ENCODE data around the gene GLIS1.

The GLIS1 gene

GRCh38 chr1:53717025-53717804 lies 21.7 kb downstream of the GLIS1 start:
- DNase-seq: no peak

DNA sequence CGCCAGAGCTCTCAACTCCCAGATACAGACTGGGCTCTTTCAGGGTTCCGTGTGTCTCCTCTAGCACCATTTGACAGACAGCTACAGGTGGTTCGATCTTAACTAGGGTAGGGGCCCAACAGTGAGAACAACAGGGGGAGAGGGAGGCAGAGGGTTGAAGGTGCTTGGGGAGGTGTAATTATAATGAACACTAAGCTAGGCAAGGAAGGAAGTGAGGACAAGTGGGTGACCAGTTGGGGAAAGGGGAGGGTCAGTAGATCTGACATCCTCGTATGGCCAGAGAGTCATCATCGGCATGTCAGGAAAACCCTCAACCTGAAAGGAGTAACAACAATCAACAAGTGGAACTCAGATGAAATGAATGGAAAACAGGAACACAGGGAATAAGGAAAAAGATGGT lies 22.8 kb downstream of the GLIS1 start:
- no peak for DNase-seq

GRCh38 chr1:53715478-53715877 lies 23.5 kb downstream of the GLIS1 start:
- DNase-seq: no peak

DNA sequence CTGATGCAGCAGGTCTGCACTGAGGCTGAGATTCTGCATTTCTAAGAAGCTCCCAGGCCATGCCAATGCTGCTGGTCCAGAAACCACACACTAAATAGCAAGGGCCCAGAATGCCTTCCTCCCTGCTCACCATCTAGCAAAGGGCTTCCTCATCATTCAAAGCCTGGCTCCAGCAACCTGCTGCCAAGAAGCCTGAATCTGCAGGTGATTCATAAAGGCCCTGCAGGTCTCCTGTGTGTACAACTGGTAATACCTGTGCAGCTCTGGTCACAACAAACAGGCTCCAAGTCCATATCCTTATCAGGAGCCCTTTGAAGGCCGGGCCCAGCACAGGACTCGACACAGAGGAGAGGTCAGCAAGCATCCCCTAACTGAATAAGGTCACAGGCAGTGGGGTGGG lies 26.7 kb downstream of the GLIS1 start:
- DNase-seq: no peak

GRCh38 chr1:53710584-53710983 lies 28.4 kb downstream of the GLIS1 start:
- DNase-seq: no peak

DNA sequence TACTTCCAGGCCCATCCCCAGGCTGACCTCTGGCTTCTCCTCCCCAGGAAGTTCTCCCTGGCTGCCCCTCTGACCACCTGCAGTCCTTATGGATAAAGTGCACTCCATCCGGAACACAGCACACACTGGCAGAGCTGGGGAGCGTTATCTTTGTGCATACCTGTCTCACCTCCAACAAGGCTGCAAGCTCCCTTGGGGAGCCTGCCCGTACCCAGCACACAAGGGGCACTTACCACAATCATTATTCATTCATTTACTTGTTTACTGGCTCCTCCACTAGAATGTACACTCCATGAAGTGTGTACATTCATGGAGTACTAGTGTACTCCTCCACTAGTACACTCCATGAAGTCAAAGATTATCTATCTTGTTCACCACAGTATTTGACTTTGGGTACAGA lies 30.3 kb downstream of the GLIS1 start:
- no peak for DNase-seq

DNA sequence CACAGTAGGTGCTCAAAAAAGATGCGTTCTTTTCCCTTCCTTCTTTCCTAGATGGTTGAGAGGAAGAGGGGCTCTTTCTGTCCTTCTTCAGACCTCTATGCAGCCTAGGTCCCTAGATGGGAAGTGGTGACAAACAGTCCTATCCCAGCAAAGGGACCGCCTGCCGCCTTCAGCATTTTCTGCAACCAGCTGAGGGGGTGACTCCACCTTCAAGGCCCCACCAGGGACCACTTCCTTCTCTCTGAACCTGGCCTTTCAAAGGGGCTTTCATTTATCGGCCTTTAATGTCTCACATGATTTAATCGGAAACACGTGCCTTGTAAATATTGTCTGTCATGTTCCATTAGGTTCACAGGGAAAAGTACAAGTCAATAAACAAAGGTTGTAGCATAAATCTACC lies 32.6 kb downstream of the GLIS1 start:
- no peak for DNase-seq

- DNase-seq: no peak
Observed at GRCh38 chr1:53705446-53706096, 33.4 kb downstream of the GLIS1 start.

DNA sequence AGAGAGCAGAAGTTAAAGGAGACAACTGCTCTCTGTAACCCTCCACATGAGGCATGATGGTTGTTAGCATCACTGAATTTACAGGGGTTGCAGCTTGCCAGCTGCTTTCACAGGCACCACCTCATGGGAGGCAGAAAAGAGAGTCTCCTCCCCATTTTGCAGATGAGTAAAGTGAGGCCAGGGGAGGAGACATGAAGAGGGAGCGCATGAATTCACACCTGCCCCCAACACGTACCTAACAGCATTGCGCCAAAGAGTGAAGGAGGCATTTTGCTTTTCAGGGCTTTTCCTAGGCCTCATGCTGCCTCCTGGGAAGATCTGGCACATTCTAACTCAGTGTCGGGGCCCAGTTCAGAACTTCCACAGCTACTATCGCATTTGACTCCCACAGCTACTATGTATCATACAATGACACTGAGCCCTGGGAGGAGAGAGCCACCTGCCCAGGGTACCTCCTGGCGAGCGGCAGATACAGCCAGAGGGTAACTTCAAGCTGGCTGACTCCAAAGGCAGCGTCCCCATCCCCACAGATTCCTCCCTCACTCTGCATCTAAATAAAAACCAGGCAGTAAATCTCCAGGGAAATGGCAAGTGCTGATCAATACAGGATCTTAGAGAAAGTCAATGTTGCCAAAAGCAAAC lies 34.0 kb downstream of the GLIS1 start:
- DNase-seq: no peak

GRCh38 chr1:53704304-53704703 lies 34.7 kb downstream of the GLIS1 start:
- DNase-seq: no peak

DNA sequence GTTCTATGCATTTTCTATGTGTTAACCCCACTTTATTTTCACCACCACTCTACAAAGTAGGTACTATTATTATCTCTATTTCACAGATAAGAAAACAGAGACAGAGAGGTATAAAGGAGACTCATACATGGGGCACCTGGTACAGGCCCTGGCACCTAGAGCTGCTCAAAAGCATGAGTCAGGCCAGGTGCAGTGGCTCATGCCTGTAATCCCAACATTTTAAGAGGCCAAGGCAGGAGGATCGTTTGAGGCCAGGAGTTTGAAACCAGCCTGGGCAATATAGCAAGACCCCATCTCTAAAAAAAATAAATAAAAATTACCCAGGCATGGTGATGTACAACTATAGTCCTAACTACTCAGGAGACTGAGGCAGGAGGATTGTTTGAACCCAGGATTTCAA lies 35.8 kb downstream of the GLIS1 start:
- no peak for DNase-seq

GRCh38 chr1:53702341-53702740 lies 36.6 kb downstream of the GLIS1 start:
- no peak for DNase-seq

GRCh38 chr1:53700776-53701175 lies 38.2 kb downstream of the GLIS1 start:
- DNase-seq: no peak

DNA sequence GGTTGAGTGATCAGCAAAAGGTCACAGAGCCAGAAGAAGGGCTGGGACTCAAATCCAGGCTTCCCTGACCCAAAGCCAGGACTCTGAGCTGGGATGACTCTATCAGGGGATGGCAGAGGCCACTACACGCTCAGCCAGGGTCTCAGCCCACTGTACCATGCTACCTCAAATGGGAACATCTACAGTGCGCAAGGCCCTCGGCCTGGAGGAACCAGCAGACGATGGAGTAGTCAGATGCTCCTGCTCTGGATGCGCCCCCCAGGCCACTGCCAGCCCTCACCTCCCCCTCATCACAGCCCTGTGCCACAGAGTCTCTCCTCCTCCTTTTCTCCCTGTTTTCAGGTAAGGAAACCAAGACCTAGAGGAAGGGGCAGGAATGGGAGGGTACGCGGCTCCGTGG lies 39.0 kb downstream of the GLIS1 start:
- DNase-seq: no peak

GRCh38 chr1:53698384-53698980 lies 40.5 kb downstream of the GLIS1 start:
- no peak for DNase-seq

DNA sequence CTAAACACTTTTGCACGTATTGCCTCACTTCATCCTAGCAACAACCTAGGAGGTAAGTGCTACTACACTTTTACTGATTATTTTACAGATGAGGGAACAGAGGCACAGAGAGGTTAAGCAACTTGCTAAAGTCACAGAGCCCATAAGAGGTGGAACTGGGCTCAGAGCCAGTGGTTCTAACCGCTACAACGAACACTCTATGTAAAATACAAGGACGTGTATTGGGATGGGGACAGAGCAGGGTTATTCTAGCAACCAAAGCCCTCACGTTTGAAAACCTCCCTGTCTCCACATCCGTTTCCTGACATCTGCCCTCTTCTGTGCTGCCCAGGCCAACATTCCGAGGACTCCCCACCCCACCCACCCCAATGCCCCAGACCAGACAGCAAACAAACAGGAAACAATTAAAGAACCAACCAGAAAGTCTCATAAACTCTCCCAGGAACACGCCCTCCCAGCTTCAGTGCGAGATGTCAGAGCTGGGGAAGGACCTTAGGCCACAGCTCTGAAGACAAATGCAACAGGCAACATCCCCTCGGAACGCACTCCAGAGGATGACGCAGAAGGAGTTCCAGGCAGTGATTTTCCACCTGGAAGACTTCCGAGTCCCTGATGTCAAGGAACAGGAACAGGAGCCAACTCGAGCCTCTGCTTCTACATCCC lies 41.1 kb downstream of the GLIS1 start:
- no peak for DNase-seq

GRCh38 chr1:53696990-53697389 lies 42.0 kb downstream of the GLIS1 start:
- no peak for DNase-seq

GRCh38 chr1:53696571-53696970 lies 42.4 kb downstream of the GLIS1 start:
- DNase-seq: no peak

DNA sequence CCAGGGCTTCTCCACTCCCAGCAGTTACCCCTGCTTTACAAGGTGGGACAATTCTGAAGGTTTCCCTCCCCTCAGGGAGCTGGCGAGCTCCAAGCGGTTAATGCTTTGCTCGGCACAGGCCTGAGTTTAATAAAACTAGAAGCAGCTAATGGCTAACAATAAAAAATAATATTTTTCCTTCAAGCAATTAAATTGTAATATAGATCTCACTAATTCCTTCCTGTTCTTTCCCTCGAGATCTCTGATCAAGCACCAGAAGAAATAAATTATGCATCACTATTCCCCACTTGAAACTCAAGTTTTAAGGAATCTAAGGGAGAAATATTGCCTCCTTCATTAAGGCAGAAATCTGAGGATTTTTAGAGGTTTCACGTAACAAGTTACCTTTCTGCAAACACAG lies 42.9 kb downstream of the GLIS1 start:
- DNase-seq: no peak

DNA sequence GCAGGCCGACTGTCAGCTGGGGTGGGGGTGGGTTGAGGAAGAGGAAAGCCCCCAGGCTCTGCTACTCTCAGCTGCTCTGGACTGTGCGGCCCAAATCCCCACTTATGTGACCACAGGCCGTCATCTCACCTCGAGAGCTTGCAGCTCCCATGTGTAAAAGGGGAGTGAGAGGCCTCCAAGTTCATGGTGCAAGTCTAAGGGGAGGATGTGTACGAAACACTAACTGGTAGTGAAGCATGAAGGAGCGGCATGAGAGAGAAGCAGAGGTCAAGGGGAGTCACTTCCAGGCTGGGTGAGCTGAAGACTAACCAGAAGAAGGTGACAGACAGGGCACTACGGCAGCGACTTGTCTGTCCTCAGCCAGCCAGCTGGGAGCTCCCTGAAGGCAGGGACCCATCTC lies 43.8 kb downstream of the GLIS1 start:
- no peak for DNase-seq

GRCh38 chr1:53694718-53695091 lies 44.3 kb downstream of the GLIS1 start:
- no peak for DNase-seq

DNA sequence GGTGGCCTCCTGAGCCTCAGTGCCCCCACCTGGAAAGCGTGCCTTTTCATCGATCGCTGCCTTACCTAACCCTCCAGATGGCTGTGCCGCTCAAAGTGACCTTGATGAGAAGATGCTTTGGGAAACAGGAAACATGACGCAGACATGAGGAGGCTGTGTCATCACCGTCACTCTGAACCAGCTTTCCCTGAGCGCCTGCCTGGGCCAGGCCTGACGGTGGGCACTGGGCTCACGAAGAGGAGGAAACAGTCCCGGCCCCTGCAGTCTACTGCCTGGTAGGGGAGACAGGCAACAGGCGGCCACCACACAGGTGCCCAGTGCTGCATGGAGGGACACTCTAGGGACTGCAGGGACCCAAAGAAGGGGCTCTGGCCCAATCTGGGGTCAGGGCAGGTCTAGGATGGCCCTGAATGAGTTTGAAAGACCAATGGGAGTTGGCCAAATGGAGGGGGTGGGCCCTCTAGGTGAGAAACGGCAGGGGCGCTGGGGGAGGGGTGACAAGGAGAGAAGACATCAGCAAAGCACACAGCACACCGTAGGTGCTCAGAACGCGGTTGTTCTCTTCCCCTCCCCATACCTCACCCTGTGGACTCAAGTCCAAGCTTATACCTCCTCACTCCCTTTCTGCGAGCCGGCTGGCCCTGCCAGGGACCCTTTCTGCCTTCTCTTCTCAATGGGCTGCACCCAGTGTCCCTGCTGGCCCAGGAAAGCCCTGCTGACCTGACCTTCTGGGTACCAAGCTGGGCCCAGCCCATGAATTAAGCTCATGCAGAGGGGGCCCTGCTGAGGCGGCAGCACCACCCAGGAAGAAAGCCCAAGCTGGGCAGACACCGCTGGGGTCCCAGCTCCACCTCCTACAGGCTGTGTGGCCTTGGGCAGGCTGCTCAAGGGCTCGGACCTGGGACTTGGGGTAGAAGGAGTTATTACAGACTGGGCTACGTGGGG lies 44.9 kb downstream of the GLIS1 start:
- DNase-seq: no peak

Data from activated CD8-positive, alpha-beta memory T cell treated with anti-CD3 and anti-CD28 coated beads for 24 hours (primary cell).